Measurements from ENCODE around the gene SCP2.

- TF ChIP-seq TARDBP (IDR thresholded peaks at IDR 0.05) (no peak), NFRKB (IDR thresholded peaks at IDR 0.05) (no peak), CTBP1 (IDR thresholded peaks at IDR 0.05; ENCODE audit: borderline replicate concordance) (no peak), FOXK2 (IDR thresholded peaks at IDR 0.05) (no peak), ARNT (IDR thresholded peaks at IDR 0.05) (no peak), HDGF (IDR thresholded peaks at IDR 0.05; ENCODE audit: borderline replicate concordance) (no peak), FOXM1 (IDR thresholded peaks at IDR 0.05; ENCODE audit: borderline replicate concordance) (no peak)
- TF ChIP-seq, protein P1, sequence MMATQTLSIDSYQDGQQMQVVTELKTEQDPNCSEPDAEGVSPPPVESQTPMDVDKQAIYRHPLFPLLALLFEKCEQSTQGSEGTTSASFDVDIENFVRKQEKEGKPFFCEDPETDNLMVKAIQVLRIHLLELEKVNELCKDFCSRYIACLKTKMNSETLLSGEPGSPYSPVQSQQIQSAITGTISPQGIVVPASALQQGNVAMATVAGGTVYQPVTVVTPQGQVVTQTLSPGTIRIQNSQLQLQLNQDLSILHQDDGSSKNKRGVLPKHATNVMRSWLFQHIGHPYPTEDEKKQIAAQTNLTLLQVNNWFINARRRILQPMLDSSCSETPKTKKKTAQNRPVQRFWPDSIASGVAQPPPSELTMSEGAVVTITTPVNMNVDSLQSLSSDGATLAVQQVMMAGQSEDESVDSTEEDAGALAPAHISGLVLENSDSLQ (IDR thresholded peaks at IDR 0.05) = no peak
Observed at GRCh38 chr1:52947490-52947889, 20.4 kb downstream of the SCP2 start.

Measured in HEK293T (cell line).